Psoas muscle (tissue), 8 donors: ENCODE results near the gene PIK3C2A. TPM values are rescaled to one million over a fixed set of nuclear protein-coding genes. Genes with fewer than 3 reads are reported as not detected.

Source experiments
- ATAC-seq, 4 donors: fragments of 200-7000 bp; cut with Tn5 transposase; one replicate each; pipeline ENCODE4 v1.9.1; 2020; ENCODE audit warnings: moderate library complexity in 3 of 4, mild to moderate bottlenecking in 2 of 4
- DNase-seq, 2 donors: peaks; one replicate each; pipeline ENCODE4 v3.0.0-alpha.2; 2020
- H3K27ac ChIP-seq: fragments of 200-600 bp; one replicate; pipeline ENCODE4 v1.8.0; 2022
- H3K27me3 ChIP-seq, 3 donors: fragments of 200-600 bp in 1 of 3; one replicate each; pipeline versions ENCODE4 v1.6.1 to v1.8.0; 2013 to 2022; ENCODE audit warnings: low read length in 2 of 3, mild to moderate bottlenecking in 2 of 3, moderate library complexity in 1 of 3; ENCODE audit not compliant: insufficient read depth in 3 of 3
- H3K36me3 ChIP-seq, 2 donors: fragments of 200-600 bp in 1 of 2; one replicate each; pipeline versions ENCODE4 v1.6.1 to v1.8.0; 2013 to 2022; ENCODE audit warnings: low read depth in 1 of 2, mild to moderate bottlenecking in 1 of 2, moderate library complexity in 1 of 2; ENCODE audit not compliant: insufficient read depth in 1 of 2
- H3K4me1 ChIP-seq: fragments of 200-600 bp; one replicate; pipeline ENCODE4 v1.8.0; 2022
- H3K4me3 ChIP-seq: fragments of 200-600 bp; one replicate; pipeline ENCODE4 v1.8.0; 2022; ENCODE audit warnings: mild to moderate bottlenecking
- H3K9me3 ChIP-seq: fragments of 200-600 bp; one replicate; pipeline ENCODE4 v1.8.0; 2022
- WGBS, 3 donors: extraction: QIAGEN DNeasy Blood & Tissue Kit; methylation state at CpG; one replicate each; pipeline versions ENCODE4 v1.1.6 to v1.1.7; 2013; 5-methylcytosine and 5-hydroxymethylcytosine counted together
- intact Hi-C, 2 donors: fragments of 100-400 bp; cut with DNase I; formaldehyde crosslinking; loops; one replicate each; pipeline versions ENCODE4 v1.11.0 to v1.14.2; 2022
- polyA plus RNA-seq, 3 donors: library from polyadenylated mRNA; stranded (reverse); fragments of 200-250 nt; gene quantifications; one replicate each; pipeline ENCODE4 v1.2.3, GENCODE V29; 2013
- total RNA-seq, 4 donors: library from RNA; stranded (reverse); fragmentation: NEBNext Ultra II Directional in 2 of 4; extraction: Animal tissue kit (Norgen Biotek cat#: 25700) in 2 of 4; gene quantifications; one replicate each; pipeline versions ENCODE4 v1.2.1 to v1.2.4, GENCODE V29; 2021 to 2023
- TF ChIP-seq, protein P1 (sequence below): fragments of 200-600 bp; IDR thresholded peaks from one replicate; pipeline ENCODE4 v1.8.0; 2022; ENCODE audit warnings: antibody characterized with exemption
- donor health status: healthy with polysubstance abuse.
- donor health status: DM: no; HTN: no; CAD: no; lungs with moderate emphysema.
- donor health status: Bipolar disorder and iron deficiency.
- donor health status: healthy.
- donor health status: DM: yes; HTN: yes; CAD: no.
- donor health status: DM: no; HTN: no; CAD: no.
- donor health status: DM: no; HTN: no; CAD: no.
- donor health status: DM: yes; HTN: yes; CAD: no.

PIK3C2A gene
- total and polyA plus RNA-seq, 7 donors, result 3.1 to 16.6 (median 14.0) TPM

DNA sequence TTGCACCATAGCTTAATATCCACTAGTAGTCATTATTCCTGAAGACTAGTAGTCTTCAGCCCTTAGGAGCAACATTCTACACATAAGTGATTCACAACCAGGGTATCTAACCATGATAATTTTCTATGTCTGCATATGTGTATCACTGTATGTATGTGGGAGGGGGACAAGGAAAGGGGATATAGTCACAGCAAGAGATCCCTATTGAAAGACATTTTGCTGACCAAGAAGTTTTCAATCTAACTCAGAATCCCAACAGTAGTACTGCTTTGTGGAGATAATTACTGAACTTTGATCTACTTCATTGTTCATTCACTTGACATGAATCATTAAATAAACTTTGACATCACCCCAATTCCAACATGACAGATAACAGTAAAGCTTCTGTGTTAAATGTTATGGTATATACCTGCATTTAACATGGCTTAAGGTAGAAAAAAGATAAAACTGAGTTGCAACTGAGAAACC is 10.3 kb downstream of the PIK3C2A start:
- Histone ChIP-seq H3K4me3 (no peak overlapping the region), H3K4me1 (peaks cover under 1% of the 10 kb centered on the region), H3K36me3 (peaks cover 0 to 19% of the 10 kb centered on the region in 2 donors), H3K9me3 (no peaks in the 10 kb centered on the region), H3K27me3 (no peaks in the 10 kb centered on the region), H3K27ac (no peak overlapping the region)
- DNase-seq (no peak), ATAC-seq (no peak)
- TF ChIP-seq, protein P1, sequence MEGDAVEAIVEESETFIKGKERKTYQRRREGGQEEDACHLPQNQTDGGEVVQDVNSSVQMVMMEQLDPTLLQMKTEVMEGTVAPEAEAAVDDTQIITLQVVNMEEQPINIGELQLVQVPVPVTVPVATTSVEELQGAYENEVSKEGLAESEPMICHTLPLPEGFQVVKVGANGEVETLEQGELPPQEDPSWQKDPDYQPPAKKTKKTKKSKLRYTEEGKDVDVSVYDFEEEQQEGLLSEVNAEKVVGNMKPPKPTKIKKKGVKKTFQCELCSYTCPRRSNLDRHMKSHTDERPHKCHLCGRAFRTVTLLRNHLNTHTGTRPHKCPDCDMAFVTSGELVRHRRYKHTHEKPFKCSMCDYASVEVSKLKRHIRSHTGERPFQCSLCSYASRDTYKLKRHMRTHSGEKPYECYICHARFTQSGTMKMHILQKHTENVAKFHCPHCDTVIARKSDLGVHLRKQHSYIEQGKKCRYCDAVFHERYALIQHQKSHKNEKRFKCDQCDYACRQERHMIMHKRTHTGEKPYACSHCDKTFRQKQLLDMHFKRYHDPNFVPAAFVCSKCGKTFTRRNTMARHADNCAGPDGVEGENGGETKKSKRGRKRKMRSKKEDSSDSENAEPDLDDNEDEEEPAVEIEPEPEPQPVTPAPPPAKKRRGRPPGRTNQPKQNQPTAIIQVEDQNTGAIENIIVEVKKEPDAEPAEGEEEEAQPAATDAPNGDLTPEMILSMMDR, result no peak
- intact Hi-C loops, result no loop called here

GRCh38 chr11:17188675-17189074 is 19.1 kb downstream of the PIK3C2A start:
- Histone ChIP-seq H3K36me3 (peaks cover 4 to 17% of the 10 kb centered on the region in 2 donors), H3K4me1 (peaks cover 23% of the 10 kb centered on the region), H3K9me3 (no peaks in the 10 kb centered on the region), H3K27ac (peak overlapping the region; percentile 15), H3K27me3 (no peaks in the 10 kb centered on the region), H3K4me3 (no peak overlapping the region)
- 25 to 29% (median 28%) methylated on average over 2 of the region's 2 CpGs for WGBS, 3 donors
- ATAC-seq (peak; percentile 60 to 66 (median 64)), DNase-seq (no peak)
- intact Hi-C loops, result no loop called here
- TF ChIP-seq, protein P1, result no peak

DNA sequence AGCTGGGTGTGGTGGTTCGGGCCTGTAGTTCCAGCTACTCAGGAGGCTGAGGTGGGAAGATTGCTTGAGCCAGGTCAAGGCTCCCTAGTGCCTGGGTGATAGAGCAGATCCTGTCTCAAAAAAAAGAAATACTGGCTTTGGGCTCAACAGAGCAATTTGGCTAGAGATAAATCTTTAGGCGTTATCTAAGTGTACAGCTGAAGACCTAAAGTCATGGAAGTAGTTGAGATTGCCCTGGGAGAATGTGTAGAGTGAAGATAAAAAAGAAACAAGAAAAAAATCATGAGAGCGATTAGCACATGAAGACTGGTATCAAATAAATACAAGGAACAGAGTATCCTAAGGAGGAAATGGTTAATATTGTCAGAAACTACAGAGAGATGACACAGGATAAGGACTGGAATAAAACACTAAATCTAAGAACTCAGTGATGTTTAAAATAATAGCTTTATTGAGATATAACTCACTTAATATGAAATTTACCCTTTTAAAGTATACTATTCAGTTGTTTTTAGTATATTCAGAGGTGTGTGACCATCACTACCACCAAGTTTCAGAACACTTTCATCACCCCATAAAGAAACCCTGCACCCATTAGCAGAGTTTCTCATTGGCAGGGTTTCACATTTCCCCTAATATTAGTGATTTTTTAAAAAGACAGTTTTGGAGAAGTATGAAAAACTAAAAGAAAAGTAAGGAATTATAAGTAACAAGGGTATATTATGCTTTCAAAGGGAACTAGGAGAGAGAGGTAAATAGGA is 20.7 kb downstream of the PIK3C2A start:
- peaks cover 23% of the 10 kb centered on the region for H3K4me1 ChIP-seq
- no peak overlapping the region for H3K27ac ChIP-seq
- H3K9me3 ChIP-seq, result no peaks in the 10 kb centered on the region
- DNase-seq, result no peak
- TF ChIP-seq, protein P1, result no peak
- no peak overlapping the region for H3K4me3 ChIP-seq
- no peak for ATAC-seq
- peaks cover 4% of the 10 kb centered on the region in 2 donors for H3K36me3 ChIP-seq
- no peaks in the 10 kb centered on the region for H3K27me3 ChIP-seq
- WGBS, 3 donors, result 91 to 96% (median 95%) methylated on average over 3 of the region's 3 CpGs
- intact Hi-C loops, result no loop called here

DNA sequence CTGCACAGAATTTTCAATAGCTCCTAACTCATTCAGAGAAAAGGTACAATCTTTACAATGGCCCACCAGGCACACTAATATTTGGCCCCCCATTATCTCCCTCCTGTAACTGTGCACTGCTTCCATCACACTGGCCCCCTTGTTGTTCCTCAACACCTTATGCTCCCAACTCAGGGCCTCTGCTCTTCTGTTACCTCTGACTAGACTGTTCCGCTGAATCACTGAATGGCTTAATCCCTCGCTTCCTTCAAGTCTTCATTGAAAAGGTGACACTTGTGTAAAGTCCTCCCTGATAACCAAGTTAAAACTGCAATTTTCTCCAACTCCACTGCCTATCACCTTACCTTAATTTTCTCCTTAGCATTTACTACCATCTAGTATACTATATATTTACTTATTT is 21.8 kb downstream of the PIK3C2A start:
- H3K27me3 ChIP-seq, result no peaks in the 10 kb centered on the region
- 96 to 100% (median 99%) methylated on average over 2 of the region's 2 CpGs for WGBS, 3 donors

More for the DNA sequence above, 21.8 kb downstream of the PIK3C2A start:
- intact Hi-C loops, result no loop called here
- H3K27ac ChIP-seq, result no peak overlapping the region
- H3K4me1 ChIP-seq, result peaks cover 23% of the 10 kb centered on the region
- TF ChIP-seq, protein P1, result no peak
- H3K36me3 ChIP-seq, result no peaks in the 10 kb centered on the region
- DNase-seq (no peak), ATAC-seq (no peak)
- H3K9me3 ChIP-seq, result no peaks in the 10 kb centered on the region
- no peak overlapping the region for H3K4me3 ChIP-seq
